Neural cell (in vitro differentiated cells): ENCODE results near the gene CROCC. TPM values are rescaled to one million over a fixed set of nuclear protein-coding genes. Genes with fewer than 3 reads are reported as not detected.

Experiments used
- H2AFZ ChIP-seq: fragments of 200-600, 300-800 bp; sonication (generic), shearing (Covaris generic); 2 replicates; pipeline ENCODE4 v1.6.0; 2014; ENCODE audit warnings: low read depth, mild to moderate bottlenecking, antibody characterized with exemption, low read length, moderate library complexity
- H3F3A ChIP-seq: fragments of 200-600 bp; shearing (Covaris generic); 2 replicates; pipeline ENCODE4 v1.6.1; 2016; ENCODE audit warnings: mild to moderate bottlenecking, moderate library complexity, mixed read lengths, antibody characterized with exemption, low read length; ENCODE audit not compliant: insufficient read depth, poor library complexity, severe bottlenecking
- H3K27ac ChIP-seq: fragments of 200-600, 300-800 bp; sonication (generic), shearing (Covaris generic); 2 replicates; pipeline ENCODE4 v1.5.1; 2014; ENCODE audit warnings: mild to moderate bottlenecking, low read length, moderate library complexity
- H3K27me3 ChIP-seq: fragments of 300-800, 200-600 bp; sonication (generic), shearing (Covaris generic); 2 replicates; pipeline ENCODE4 v1.6.0; 2014; ENCODE audit warnings: mild to moderate bottlenecking, low read depth, low read length, moderate library complexity; ENCODE audit not compliant: insufficient read depth
- H3K36me3 ChIP-seq: fragments of 300-800, 200-600 bp; sonication (generic), shearing (Covaris generic); 2 replicates; pipeline ENCODE4 v1.5.1; 2014; ENCODE audit warnings: mild to moderate bottlenecking, antibody characterized with exemption, low read length, moderate library complexity; ENCODE audit not compliant: insufficient read depth
- H3K4me2 ChIP-seq: fragments of 300-800, 200-600 bp; sonication (generic), shearing (Covaris generic); 2 replicates; pipeline ENCODE4 v1.6.0; 2014; ENCODE audit warnings: mild to moderate bottlenecking, low read length
- H3K4me3 ChIP-seq: fragments of 300-800, 200-600 bp; sonication (generic), shearing (Covaris generic); 2 replicates; pipeline ENCODE4 v1.5.1; 2014; ENCODE audit warnings: mild to moderate bottlenecking, low read length, moderate library complexity
- H3K79me2 ChIP-seq: fragments of 200-600 bp; shearing (Covaris generic); replicated peaks from 2 replicates; pipeline ENCODE4 v1.6.0; 2014; ENCODE audit warnings: mild to moderate bottlenecking, low read length, moderate library complexity; ENCODE audit not compliant: insufficient read depth
- H3K9ac ChIP-seq: fragments of 300-800, 200-600 bp; sonication (generic), shearing (Covaris generic); 2 replicates; pipeline ENCODE4 v1.6.1; 2016; ENCODE audit warnings: mild to moderate bottlenecking, low read length, mixed read lengths
- H3K9me2 ChIP-seq: fragments of 200-600 bp; shearing (Covaris generic); 2 replicates; pipeline ENCODE4 v1.6.1; 2016; ENCODE audit warnings: mild to moderate bottlenecking, low read length, mixed read lengths; ENCODE audit not compliant: insufficient read depth
- H3K9me3 ChIP-seq: fragments of 200-600, 300-800 bp; sonication (generic), shearing (Covaris generic); 2 replicates; pipeline ENCODE4 v1.6.1; 2016; ENCODE audit warnings: mild to moderate bottlenecking, mixed run types, low read length, moderate library complexity, mixed read lengths
- H4K20me1 ChIP-seq: fragments of 200-600 bp; shearing (Covaris generic); 2 replicates; pipeline ENCODE4 v1.6.1; 2016; ENCODE audit warnings: mild to moderate bottlenecking, mixed run types; ENCODE audit not compliant: insufficient read depth
- EP300 ChIP-seq: fragments of 450-650 bp; conservative IDR thresholded peaks from 2 replicates; pipeline ENCODE4 v1.6.1; 2014; ENCODE audit warnings: antibody characterized with exemption, mild to moderate bottlenecking, moderate library complexity; ENCODE audit not compliant: poor library complexity, severe bottlenecking
- EZH2 ChIP-seq: fragments of 200-600, 300-800 bp; shearing (Covaris generic), sonication (generic); IDR thresholded peaks from 2 replicates; pipeline ENCODE4 v1.6.1; 2014; ENCODE audit warnings: antibody characterized with exemption, low read length, borderline replicate concordance, mild to moderate bottlenecking; ENCODE audit not compliant: insufficient read depth, poor library complexity, severe bottlenecking
- MXI1 ChIP-seq: fragments of 450-650 bp; conservative IDR thresholded peaks from 2 replicates; pipeline ENCODE4 v1.6.1; 2014; ENCODE audit warnings: antibody characterized with exemption, mild to moderate bottlenecking; ENCODE audit not compliant: poor library complexity, severe bottlenecking
- POLR2AphosphoS5 ChIP-seq: IDR thresholded peaks from 2 replicates; pipeline ENCODE4 v1.6.1; 2012
- RAD21 ChIP-seq: fragments of 450-650 bp; conservative IDR thresholded peaks from 2 replicates; pipeline ENCODE4 v1.6.1; 2014; ENCODE audit warnings: antibody characterized with exemption, mild to moderate bottlenecking, moderate library complexity
- SMC3 ChIP-seq: fragments of 450-650 bp; conservative IDR thresholded peaks from 2 replicates; pipeline ENCODE4 v1.6.1; 2014; ENCODE audit warnings: antibody characterized with exemption, mild to moderate bottlenecking, moderate library complexity; ENCODE audit not compliant: poor library complexity
- TAF1 ChIP-seq: IDR thresholded peaks from 2 replicates; pipeline ENCODE4 v1.6.1; 2012; ENCODE audit warnings: low read depth
- polyA plus RNA-seq: library from polyadenylated mRNA; depleted of rRNA; stranded (reverse); fragments of >200 nt; gene quantifications from 2 replicates; pipeline ENCODE4 v1.2.3, GENCODE V29; 2014
- TF ChIP-seq, protein P1 (sequence below): fragments of 450-650 bp; IDR thresholded peaks from 2 replicates; pipeline ENCODE4 v1.5.1; 2014; ENCODE audit warnings: antibody characterized with exemption, mild to moderate bottlenecking, moderate library complexity; ENCODE audit not compliant: poor library complexity, severe bottlenecking
- TF ChIP-seq, protein P2 (sequence below): IDR thresholded peaks from 2 replicates; pipeline ENCODE4 v1.6.1; 2012; ENCODE audit warnings: borderline replicate concordance

The CROCC gene
- polyA plus RNA-seq, 1 donor from 2014 or later, result 26.3 TPM

DNA sequence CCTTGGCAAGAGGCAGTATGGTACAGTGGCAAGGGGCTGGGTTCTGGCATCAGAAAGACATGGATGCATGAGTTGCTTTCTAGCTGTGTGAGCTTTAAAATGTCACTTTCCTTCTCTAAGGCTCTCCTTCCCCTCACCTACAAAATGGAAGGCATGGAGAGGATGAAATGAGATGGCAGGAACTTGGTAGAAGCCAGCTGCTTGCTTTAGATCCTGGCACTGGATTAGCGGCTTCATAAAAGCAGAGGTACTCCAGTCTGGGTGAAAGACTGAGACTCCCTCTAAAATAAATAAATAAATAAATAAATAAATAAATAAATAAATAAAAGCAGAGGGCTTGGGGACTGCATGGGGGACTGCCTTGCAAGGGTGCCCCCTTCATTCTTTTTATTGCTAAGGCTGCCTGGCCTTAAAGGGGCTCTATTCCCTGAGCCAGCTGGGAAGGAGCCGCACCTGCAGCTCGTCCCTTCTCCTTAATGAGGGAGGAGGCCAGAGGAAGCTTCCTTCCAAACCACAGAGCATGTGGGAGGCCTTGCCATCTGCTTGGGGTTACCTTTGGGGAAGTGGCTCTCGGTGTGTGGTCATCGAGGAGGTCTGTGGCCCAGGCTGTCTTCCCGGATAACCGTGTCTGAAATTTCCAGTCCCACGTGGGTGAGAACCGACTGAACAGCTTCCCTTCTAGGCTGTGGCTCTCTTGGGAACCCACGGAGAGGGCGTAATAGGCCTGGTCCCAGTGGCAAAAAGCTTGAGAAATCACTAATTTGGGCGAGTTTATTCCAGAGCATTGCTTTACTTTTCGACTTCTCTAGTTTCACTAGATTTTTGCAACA, 92.0 kb downstream of the CROCC start:
- H3K9me3 ChIP-seq, result no peaks in the 10 kb centered on the region
- H3F3A ChIP-seq, result no peaks in the 10 kb centered on the region
- no peak overlapping the region for H3K27ac ChIP-seq
- no peak overlapping the region for H3K9ac ChIP-seq
- H4K20me1 ChIP-seq, result no peaks in the 10 kb centered on the region
- TF ChIP-seq EZH2, result no peak
- no peak for TF ChIP-seq RAD21
- TF ChIP-seq, protein P1, sequence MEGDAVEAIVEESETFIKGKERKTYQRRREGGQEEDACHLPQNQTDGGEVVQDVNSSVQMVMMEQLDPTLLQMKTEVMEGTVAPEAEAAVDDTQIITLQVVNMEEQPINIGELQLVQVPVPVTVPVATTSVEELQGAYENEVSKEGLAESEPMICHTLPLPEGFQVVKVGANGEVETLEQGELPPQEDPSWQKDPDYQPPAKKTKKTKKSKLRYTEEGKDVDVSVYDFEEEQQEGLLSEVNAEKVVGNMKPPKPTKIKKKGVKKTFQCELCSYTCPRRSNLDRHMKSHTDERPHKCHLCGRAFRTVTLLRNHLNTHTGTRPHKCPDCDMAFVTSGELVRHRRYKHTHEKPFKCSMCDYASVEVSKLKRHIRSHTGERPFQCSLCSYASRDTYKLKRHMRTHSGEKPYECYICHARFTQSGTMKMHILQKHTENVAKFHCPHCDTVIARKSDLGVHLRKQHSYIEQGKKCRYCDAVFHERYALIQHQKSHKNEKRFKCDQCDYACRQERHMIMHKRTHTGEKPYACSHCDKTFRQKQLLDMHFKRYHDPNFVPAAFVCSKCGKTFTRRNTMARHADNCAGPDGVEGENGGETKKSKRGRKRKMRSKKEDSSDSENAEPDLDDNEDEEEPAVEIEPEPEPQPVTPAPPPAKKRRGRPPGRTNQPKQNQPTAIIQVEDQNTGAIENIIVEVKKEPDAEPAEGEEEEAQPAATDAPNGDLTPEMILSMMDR, result no peak
- H3K4me3 ChIP-seq, result no peak overlapping the region
- no peaks in the 10 kb centered on the region for H3K9me2 ChIP-seq
- H2AFZ ChIP-seq, result no peak overlapping the region
- no peaks in the 10 kb centered on the region for H3K27me3 ChIP-seq
- H3K36me3 ChIP-seq, result peaks cover 4% of the 10 kb centered on the region
- H3K4me2 ChIP-seq, result no peak overlapping the region
- peaks cover 8% of the 10 kb centered on the region for H3K79me2 ChIP-seq

DNA sequence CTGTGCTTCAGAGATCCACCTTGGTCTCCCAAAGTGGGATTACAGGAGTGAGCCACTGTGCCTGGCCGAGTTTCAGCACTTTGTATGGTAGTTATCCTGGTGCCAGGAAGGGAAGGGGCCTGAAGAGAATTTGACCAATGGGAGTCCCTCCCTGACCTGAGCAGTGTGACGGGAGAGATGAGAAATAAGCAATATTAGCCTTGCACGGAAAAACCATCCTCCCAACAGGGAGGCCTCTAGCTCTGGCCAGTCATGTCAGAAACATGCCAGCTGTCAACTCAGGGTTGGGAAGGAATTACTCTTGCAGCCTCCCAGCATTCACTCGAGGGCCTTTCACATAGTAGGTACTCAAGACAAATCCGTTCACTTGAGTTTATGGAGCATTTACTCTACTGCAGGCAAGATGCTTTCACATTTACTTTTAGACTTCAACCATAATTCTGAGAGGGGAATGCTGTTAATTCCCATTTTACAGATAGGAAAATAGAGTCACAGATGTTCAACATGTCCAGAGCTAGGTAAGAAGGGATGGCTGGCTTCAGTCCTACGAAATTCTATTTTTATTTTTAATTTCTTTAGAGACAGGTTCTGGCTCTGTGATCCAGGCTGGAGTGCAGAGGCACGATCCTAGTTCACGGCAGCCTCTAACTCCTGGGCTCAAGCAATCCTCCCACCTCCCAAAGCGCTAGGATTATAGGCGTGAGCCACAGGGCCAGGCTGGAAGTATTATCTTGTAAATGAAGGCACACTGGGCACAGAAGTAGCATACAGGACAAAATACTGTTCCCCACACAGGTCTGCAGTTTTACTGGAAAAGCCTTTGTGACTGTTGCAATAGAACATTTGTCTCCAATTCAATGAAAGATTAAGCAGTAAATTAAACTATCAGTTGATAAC, 93.2 kb downstream of the CROCC start:
- H3K9ac ChIP-seq, result no peak overlapping the region
- H3F3A ChIP-seq, result no peaks in the 10 kb centered on the region
- H3K9me2 ChIP-seq, result no peaks in the 10 kb centered on the region
- H4K20me1 ChIP-seq, result no peaks in the 10 kb centered on the region
- TF ChIP-seq EP300 (no peak), SMC3 (no peak), RAD21 (no peak), POLR2AphosphoS5 (no peak), EZH2 (no peak), TAF1 (no peak), MXI1 (no peak)
- TF ChIP-seq, protein P1, result no peak
- TF ChIP-seq, protein P2, sequence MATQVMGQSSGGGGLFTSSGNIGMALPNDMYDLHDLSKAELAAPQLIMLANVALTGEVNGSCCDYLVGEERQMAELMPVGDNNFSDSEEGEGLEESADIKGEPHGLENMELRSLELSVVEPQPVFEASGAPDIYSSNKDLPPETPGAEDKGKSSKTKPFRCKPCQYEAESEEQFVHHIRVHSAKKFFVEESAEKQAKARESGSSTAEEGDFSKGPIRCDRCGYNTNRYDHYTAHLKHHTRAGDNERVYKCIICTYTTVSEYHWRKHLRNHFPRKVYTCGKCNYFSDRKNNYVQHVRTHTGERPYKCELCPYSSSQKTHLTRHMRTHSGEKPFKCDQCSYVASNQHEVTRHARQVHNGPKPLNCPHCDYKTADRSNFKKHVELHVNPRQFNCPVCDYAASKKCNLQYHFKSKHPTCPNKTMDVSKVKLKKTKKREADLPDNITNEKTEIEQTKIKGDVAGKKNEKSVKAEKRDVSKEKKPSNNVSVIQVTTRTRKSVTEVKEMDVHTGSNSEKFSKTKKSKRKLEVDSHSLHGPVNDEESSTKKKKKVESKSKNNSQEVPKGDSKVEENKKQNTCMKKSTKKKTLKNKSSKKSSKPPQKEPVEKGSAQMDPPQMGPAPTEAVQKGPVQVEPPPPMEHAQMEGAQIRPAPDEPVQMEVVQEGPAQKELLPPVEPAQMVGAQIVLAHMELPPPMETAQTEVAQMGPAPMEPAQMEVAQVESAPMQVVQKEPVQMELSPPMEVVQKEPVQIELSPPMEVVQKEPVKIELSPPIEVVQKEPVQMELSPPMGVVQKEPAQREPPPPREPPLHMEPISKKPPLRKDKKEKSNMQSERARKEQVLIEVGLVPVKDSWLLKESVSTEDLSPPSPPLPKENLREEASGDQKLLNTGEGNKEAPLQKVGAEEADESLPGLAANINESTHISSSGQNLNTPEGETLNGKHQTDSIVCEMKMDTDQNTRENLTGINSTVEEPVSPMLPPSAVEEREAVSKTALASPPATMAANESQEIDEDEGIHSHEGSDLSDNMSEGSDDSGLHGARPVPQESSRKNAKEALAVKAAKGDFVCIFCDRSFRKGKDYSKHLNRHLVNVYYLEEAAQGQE, result no peak
- H3K4me2 ChIP-seq, result no peak overlapping the region
- H3K27ac ChIP-seq, result no peak overlapping the region
- no peak overlapping the region for H3K4me3 ChIP-seq
- H3K9me3 ChIP-seq, result no peaks in the 10 kb centered on the region
- peaks cover 10% of the 10 kb centered on the region for H3K36me3 ChIP-seq
- no peaks in the 10 kb centered on the region for H3K27me3 ChIP-seq
- peaks cover 5% of the 10 kb centered on the region for H3K79me2 ChIP-seq
- no peak overlapping the region for H2AFZ ChIP-seq
